HepG2 (cell line): ENCODE data around the gene OVOL2. TPM values are rescaled to one million over a fixed set of nuclear protein-coding genes. Genes with fewer than 3 reads are reported as not detected.
A peak's percentile ranks its signal among the peaks of the same experiment; 100 is the strongest.
"Not testable (repeated sequence)": the region's sequence is repeated elsewhere in the genome, so short reads cannot be mapped to it uniquely, and the experiment has no call there.

Experiments used
- ATAC-seq: fragments of 200-7000 bp; cut with Tn5 transposase; 3 replicates; pipeline ENCODE4 v1.9.1; 2020; ENCODE audit warnings: mild to moderate bottlenecking, moderate library complexity
- BruUV-seq: library from RNA; stranded (reverse); fragments of 400-500 nt; replicated peaks from 2 replicates; lab custom pipeline; 2021; lab: Mats Ljungman, UMichigan
- CTCF ChIA-PET: fragments of 300-600 bp; formaldehyde crosslinking; extraction: SDS; loops from one replicate; lab custom pipeline; 2021; ENCODE audit warnings: low total read pairs, inconsistent platforms, low intra/inter-chr PET ratio; lab: Yijun Ruan, JAX
- POLR2A ChIA-PET: fragments of 350-600 bp; sonication (Branson Sonifier 250); formaldehyde crosslinking; loops from one replicate; lab custom pipeline; 2020; ENCODE audit warnings: antibody characterized with exemption, inconsistent platforms; lab: Yijun Ruan, JAX
- DNase-seq: peaks from one replicate; pipeline ENCODE4 v3.0.0-alpha.2; 2015; ENCODE audit warnings: low spot score
- FAIRE-seq: peaks from 3 replicates; lab custom pipeline; 2011; peaks lifted over from hg19 to GRCh38; lab: Jason Lieb, UNC
- H2AFZ ChIP-seq: one replicate; pipeline ENCODE4 v1.6.1; 2011; ENCODE audit warnings: low read length, inconsistent platforms
- H3K27ac ChIP-seq: fragments of 300-600 bp; 3 replicates; pipeline ENCODE4 v1.8.0; 2011; ENCODE audit warnings: mixed run types, mild to moderate bottlenecking, mixed read lengths, low read length, inconsistent platforms; ENCODE audit not compliant: insufficient read depth; ENCODE audit errors: extremely low read length
- H3K27me3 ChIP-seq, 2 experiments: fragments of 200-600 bp in 1 of 2; 2 replicates in 1 of 2; 3 replicates in 1 of 2; pipeline versions ENCODE4 v1.6.0 to v1.8.0; 2011; ENCODE audit warnings: low read length in 2 of 2, mild to moderate bottlenecking in 2 of 2, moderate library complexity in 2 of 2, inconsistent platforms in 1 of 2; ENCODE audit not compliant: insufficient read depth in 2 of 2, control insufficient read depth in 1 of 2
- H3K36me3 ChIP-seq, 2 experiments: fragments of 200-600 bp in 1 of 2; replicated peaks in 1 of 2; 2 replicates in 1 of 2; 3 replicates in 1 of 2; pipeline versions ENCODE4 v1.5.1 to v1.8.0; 2011; ENCODE audit warnings: low read length in 2 of 2, inconsistent platforms in 1 of 2; ENCODE audit not compliant: insufficient read depth in 2 of 2, control insufficient read depth in 1 of 2
- H3K4me1 ChIP-seq: 2 replicates; pipeline ENCODE4 v1.5.1; 2012; ENCODE audit warnings: low read length, inconsistent platforms; ENCODE audit not compliant: insufficient read depth
- H3K4me2 ChIP-seq: 2 replicates; pipeline ENCODE4 v1.6.0; 2011; ENCODE audit warnings: low read depth, low read length, inconsistent platforms
- H3K4me3 ChIP-seq, 3 experiments: fragments of 200-600 bp in 1 of 3; sonication (generic), shearing (Covaris generic) in 1 of 3; replicated peaks in 1 of 3; 2 replicates each; pipeline ENCODE4 v1.5.1; 2011 to 2016; ENCODE audit warnings: low read length in 3 of 3, inconsistent platforms in 2 of 3, low read depth in 2 of 3, mild to moderate bottlenecking in 2 of 3, control low read depth in 1 of 3, mixed read lengths in 1 of 3; ENCODE audit not compliant: insufficient read depth in 1 of 3
- H3K79me2 ChIP-seq: one replicate; pipeline ENCODE4 v1.6.1; 2011; ENCODE audit warnings: low read length, inconsistent platforms; ENCODE audit not compliant: insufficient read depth
- H3K9ac ChIP-seq: 2 replicates; pipeline ENCODE4 v1.6.0; 2011; ENCODE audit warnings: mild to moderate bottlenecking, low read depth, low read length, inconsistent platforms; ENCODE audit not compliant: insufficient read depth
- H3K9me3 ChIP-seq: 2 replicates; pipeline ENCODE4 v1.5.1; 2012; ENCODE audit warnings: mild to moderate bottlenecking, low read length
- H4K20me1 ChIP-seq: 2 replicates; pipeline ENCODE4 v1.6.0; 2011; ENCODE audit warnings: inconsistent platforms, mild to moderate bottlenecking, low read length, moderate library complexity; ENCODE audit not compliant: insufficient read depth
- ARID2 ChIP-seq: sonication (generic); formaldehyde crosslinking; IDR thresholded peaks from 2 replicates; pipeline ENCODE4 v1.8.1; 2022; ENCODE audit warnings: mild to moderate bottlenecking, missing genetic modification reagents, borderline replicate concordance
- FOXK2 ChIP-seq: fragments of 450-650 bp; IDR thresholded peaks from 2 replicates; pipeline ENCODE4 v1.6.1; 2016
- TEAD2 ChIP-seq: sonication (generic); formaldehyde crosslinking; IDR thresholded peaks from 2 replicates; pipeline ENCODE4 v1.9.0; 2021; ENCODE audit warnings: missing genetic modification reagents
- ZBTB2 ChIP-seq: sonication (generic); formaldehyde crosslinking; IDR thresholded peaks from 2 replicates; pipeline ENCODE4 v1.8.0; 2022; ENCODE audit warnings: low read depth, missing genetic modification reagents
- ZNF333 ChIP-seq: sonication (generic); formaldehyde crosslinking; IDR thresholded peaks from 2 replicates; pipeline ENCODE4 v1.4.0; 2020; ENCODE audit warnings: mild to moderate bottlenecking, missing genetic modification reagents, borderline replicate concordance
- ZNF879 ChIP-seq: sonication (generic); formaldehyde crosslinking; IDR thresholded peaks from 2 replicates; pipeline ENCODE4 v1.8.1; 2023; ENCODE audit warnings: missing genetic modification reagents
- WGBS: methylation state at CpG from one replicate; pipeline ENCODE4 v1.1.6; 2017; ENCODE audit warnings: low lambda C conversion rate; 5-methylcytosine and 5-hydroxymethylcytosine counted together
- in situ Hi-C: cut with HindIII; loops from 2 replicates; pipeline ENCODE4 v1.10.0; 2017; ENCODE audit warnings: low pct_unique_long_range_greater_than_20kb; ENCODE audit not compliant: extremely low pct_ligation_motif_present
- intact Hi-C: fragments of 100-400 bp; cut with micrococcal nuclease; formaldehyde crosslinking; loops from one replicate; pipeline ENCODE4 v1.10.0; 2022; ENCODE audit not compliant: unreplicated experiment
- polyA plus RNA-seq, 8 experiments: library from polyadenylated mRNA; depleted of rRNA in 3 of 8; stranded (reverse) in 7 of 8; unstranded in 1 of 8; fragments of >200 nt; fragmentation: Illumina TruSeq in 4 of 8; extraction: Trizol in 4 of 8; gene quantifications; 2 replicates each; pipeline versions ENCODE4 v1.2.1 to v1.2.3, GENCODE V29; 2011 to 2016; ENCODE audit warnings: low read depth in 4 of 8, missing spikeins in 1 of 8, mixed read lengths in 1 of 8; ENCODE audit not compliant: insufficient read depth in 1 of 8
- total RNA-seq, 5 experiments: library from RNA; depleted of rRNA; stranded (reverse); fragments of >200 nt; fragmentation: Illumina TruSeq; extraction: Trizol; gene quantifications; 2 replicates each; pipeline ENCODE4 v1.2.3, GENCODE V29; 2016; ENCODE audit warnings: low read depth in 1 of 5

OVOL2 gene
- total and polyA plus RNA-seq, 2 of the 13 experiments (the other 11 are each of a cell fraction or from before 2014, with no cell fraction given), result 0.20 to 0.31 TPM

DNA sequence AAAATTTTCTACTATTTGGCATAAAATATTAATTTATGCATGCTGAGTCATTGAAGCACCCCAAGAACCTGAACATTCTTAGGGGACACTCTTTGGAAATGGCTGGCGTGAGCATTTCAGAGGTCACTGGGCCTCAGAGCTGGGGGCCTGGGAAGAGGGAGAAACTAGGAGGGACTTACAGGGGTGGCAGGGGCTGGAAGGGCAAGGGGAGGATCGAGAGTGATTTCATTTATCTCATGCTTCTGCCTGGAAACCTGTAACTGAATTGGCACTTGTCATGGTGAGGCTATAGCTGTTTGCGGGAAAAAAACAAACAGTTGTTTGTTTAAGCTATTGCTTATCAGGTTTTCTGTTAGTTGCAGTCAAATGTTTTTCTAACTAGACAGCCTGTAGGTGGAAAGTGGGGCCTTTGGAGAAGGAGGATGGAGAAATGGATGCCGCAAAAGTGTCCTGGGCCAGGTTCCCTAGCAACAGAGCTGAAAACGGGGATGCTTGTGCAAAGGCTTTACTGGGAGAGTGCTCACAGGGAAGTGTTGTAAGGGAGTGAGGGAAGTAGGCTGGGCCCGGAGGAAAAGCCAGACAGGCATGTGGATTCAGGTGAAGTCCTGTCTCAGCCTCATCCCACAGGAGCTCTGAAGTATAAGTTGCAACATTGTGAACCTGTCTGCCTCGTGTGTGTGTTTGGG, 43.6 kb upstream of the OVOL2 start:
- ChIA-PET POLR2A (no interaction called here), CTCF (no interaction called here)
- TF ChIP-seq FOXK2 (no peak), ZBTB2 (CRISPR knock-in tag) (no peak), ZNF333 (CRISPR knock-in tag) (no peak), TEAD2 (no peak), ZNF879 (CRISPR knock-in tag) (no peak), ARID2 (CRISPR knock-in tag) (no peak)
- no peaks in the 10 kb centered on the region for H4K20me1 ChIP-seq
- H3K4me2 ChIP-seq, result no peak overlapping the region
- peaks cover 7% of the 10 kb centered on the region; the same call in 1 of the 2 replicates for H3K4me1 ChIP-seq
- peaks cover 0 to 5% of the 10 kb centered on the region in 2 experiments; a peak in 1 of 5 replicates for H3K27me3 ChIP-seq
- no TSS peak for BruUV-seq
- H3K9me3 ChIP-seq, result no peaks in the 10 kb centered on the region
- no peaks in the 10 kb centered on the region for H3K79me2 ChIP-seq
- no peak for DNase-seq
- no peak for FAIRE-seq
- H3K27ac ChIP-seq, result no peak overlapping the region
- in situ Hi-C loops, result no loop called here
- no peak overlapping the region for H3K4me3 ChIP-seq
- ATAC-seq, result peak; percentile 35; the same call in 2 of the 3 replicates
- intact Hi-C loops, result no loop called here
- no peaks in the 10 kb centered on the region for H3K36me3 ChIP-seq
- no peak overlapping the region for H3K9ac ChIP-seq
- 14% methylated on average over 7 of the region's 7 CpGs for WGBS
- H2AFZ ChIP-seq, result no peak overlapping the region

GRCh38 chr20:18100569-18100968, 42.9 kb upstream of the OVOL2 start:
- WGBS, result 77% methylated on average over 11 of the region's 11 CpGs
- CTCF ChIA-PET, H3K9me3 ChIP-seq, BruUV-seq, H3K36me3 ChIP-seq, intact Hi-C loops, H3K9ac ChIP-seq, H3K4me2 ChIP-seq, H3K4me3 ChIP-seq, H4K20me1 ChIP-seq, H2AFZ ChIP-seq, H3K27ac ChIP-seq, H3K79me2 ChIP-seq, H3K4me1 ChIP-seq, H3K27me3 ChIP-seq, DNase-seq, POLR2A ChIA-PET, FAIRE-seq, ATAC-seq, in situ Hi-C loops: not testable (repeated sequence)
